Urothelium cell line (cell line): Measurements from ENCODE around the gene ERVH48-1.
"Not testable (repeated sequence)": the region's sequence is repeated elsewhere in the genome, so short reads cannot be mapped to it uniquely, and the experiment has no call there.

Experiments
- DNase-seq: peaks from one replicate; pipeline ENCODE4 v3.0.0; 2011; ENCODE audit warnings: low spot score, mixed read lengths
- FAIRE-seq: peaks from 2 replicates; lab custom pipeline; 2011; peaks lifted over from hg19 to GRCh38; lab: Jason Lieb, UNC

Gene ERVH48-1

GRCh38 chr21:42939582-42940413 lies 14.4 kb upstream of the ERVH48-1 start:
- DNase-seq (peak; percentile 82), FAIRE-seq (no peak)

DNA sequence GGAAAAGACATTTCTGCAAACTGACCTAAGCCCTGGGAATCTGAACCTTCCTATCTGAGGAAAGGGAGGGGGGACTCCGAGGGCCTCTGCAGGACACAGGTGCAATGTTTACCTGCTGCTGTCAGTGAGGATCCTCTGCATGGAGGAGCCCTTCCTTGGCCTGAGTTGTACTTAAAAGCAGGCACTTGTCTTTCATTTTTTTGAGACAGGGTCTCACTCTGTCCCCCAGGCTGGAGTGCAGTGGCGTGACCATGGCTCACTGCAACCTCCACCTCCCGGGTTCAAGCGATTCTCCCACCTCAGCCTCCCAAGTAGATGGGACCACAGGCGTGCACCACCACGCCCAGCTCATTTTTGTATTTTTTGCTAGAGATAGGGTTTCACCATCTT lies 13.2 kb upstream of the ERVH48-1 start:
- not testable (repeated sequence) for DNase-seq, FAIRE-seq

GRCh38 chr21:42937960-42938605 lies 12.7 kb upstream of the ERVH48-1 start:
- no peak for DNase-seq

DNA sequence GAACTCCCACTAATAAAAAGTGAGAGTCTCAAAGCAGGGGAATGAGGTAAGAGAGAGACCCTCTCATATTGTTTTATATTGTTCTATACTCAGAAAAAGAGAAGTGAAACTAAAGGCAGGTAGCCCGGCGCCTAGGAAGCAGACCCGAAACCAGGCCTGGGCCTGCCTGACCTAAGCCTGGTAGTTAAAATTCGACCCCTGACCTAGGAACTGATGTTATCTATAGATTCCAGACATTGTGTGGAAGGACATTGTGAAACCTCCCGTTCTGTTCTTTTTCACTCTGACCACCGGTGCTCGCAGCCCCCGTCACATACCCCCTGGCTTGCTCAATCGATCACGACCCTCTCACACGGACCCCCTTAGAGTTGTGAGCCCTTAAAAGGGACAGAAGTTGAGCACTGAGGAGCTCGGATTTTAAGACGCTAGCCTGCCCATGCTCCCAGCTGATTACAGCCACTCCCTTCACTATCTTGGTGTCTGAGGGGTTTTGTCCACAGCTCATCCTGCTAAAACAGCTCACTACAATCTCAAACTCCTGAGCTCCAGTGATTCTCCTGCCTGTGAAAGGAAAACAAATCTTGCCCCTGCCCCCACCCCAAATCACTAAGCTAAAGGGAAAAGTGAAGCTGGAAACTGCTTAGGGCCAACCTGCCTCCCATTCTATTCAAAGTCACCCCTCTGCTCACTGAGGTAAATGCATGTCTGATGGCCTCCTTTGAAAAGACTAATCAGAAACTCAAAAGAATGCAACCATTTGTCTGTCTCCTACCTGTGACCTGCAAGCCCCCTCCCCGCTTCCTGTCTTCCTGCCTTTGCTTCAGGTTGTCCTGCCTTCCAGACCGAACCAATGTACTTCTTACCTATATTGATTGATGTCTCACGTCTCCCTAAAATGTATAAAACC lies 11.9 kb upstream of the ERVH48-1 start:
- DNase-seq, FAIRE-seq: not testable (repeated sequence)

More at GRCh38 chr21:42937960-42938605, 12.7 kb upstream of the ERVH48-1 start:
- no peak for FAIRE-seq

- FAIRE-seq, DNase-seq: not testable (repeated sequence)
Observed at GRCh38 chr21:42936360-42936759, 10.9 kb upstream of the ERVH48-1 start.

- FAIRE-seq, DNase-seq: not testable (repeated sequence)
Observed at GRCh38 chr21:42933973-42934372, 8.5 kb upstream of the ERVH48-1 start.

DNA sequence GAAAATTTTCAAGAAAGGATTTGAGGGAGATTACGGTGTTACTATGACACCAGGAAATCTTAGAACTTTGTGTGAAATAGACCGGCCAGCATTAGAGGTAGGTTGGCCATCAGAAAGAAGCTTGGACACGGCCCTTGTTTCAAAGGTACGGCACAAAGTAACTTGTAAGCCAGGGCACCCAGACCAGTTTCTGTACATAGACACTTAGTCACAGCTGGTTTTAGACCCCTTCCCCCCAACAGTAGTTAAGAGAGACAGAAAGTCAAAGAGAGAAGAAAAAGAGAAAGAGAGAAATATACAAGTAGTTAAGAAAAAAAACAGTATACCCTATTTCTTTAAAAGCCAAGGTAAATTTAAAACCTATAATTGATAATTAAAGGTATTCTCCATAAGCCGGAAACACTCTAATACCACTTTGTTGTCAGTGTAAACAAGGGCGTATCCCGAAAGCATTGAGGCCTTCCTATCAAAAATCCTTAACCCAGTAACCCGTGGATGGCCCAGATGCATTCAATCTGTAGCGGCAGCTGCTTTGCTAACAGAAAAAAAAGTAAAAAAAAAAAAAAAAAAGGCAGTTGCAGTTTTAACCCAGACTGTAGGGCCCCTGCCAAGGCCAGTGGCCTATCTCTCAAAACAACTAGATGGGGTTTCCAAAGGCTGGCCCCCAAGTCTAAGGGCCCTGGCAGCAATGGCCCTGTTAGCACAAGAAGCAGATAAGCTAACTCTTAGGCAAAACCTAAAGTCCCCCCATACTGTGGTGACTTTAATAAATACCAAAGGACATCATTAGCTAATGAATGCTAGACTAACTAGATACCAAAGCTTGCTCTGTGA lies 7.9 kb upstream of the ERVH48-1 start:
- DNase-seq, FAIRE-seq: not testable (repeated sequence)

GRCh38 chr21:42932378-42933136 lies 7.1 kb upstream of the ERVH48-1 start:
- not testable (repeated sequence) for FAIRE-seq, DNase-seq

DNA sequence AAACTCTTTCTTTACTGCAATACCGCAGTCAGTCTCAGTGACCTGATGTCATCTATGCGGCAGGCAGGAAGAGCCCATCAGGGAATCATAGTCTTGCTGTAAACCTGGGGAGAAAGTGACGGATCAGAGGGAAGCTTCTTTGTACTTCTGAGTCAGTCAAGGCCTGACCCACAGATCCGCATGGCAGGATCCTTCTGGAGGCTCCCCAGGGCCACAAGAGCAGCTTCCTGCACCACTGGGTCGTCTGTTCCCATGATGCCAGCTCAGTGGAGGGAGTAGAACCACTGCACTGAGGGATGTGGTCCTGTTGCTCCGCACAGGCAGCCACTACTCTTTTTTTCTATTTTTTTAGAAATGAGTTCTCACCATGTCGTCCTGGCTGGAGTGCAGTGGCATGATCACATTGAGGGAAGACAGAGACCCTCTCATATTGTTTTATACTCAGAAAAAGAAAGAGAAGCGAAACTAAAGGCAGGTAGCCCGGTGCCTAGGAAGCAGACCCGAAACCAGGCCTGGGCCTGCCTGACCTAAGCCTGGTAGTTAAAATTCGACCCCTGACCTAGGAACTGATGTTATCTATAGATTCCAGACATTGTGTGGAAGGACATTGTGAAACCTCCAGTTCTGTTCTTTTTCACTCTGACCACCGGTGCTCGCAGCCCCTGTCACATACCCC lies 6.3 kb upstream of the ERVH48-1 start:
- no peak for DNase-seq
- FAIRE-seq, result no peak

DNA sequence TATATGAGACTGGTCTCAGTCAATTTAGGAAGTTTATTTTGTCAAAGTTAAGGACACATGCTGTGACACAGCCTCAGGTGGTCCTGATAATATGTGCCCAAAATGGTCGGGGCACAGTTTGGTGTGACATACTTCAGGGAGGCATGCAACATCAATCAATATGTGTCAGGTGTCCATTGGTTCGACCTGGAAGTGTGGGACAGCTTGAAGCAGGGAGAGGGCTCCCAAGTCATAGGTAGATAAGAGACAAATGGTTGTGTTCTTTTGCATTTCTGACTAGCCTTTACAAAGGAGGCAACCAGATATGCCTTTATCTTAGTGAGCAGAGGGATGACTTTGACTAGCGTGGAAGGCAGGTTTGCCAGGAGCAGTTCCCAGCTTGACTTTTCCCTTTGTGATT lies 4.5 kb upstream of the ERVH48-1 start:
- DNase-seq (no peak), FAIRE-seq (no peak)

GRCh38 chr21:42927474-42928200 lies 2.2 kb upstream of the ERVH48-1 start:
- not testable (repeated sequence) for FAIRE-seq

GRCh38 chr21:42924433-42924751 lies 1.0 kb downstream of the ERVH48-1 start:
- FAIRE-seq (no peak), DNase-seq (no peak)

More at GRCh38 chr21:42927474-42928200, 2.2 kb upstream of the ERVH48-1 start:
- not testable (repeated sequence) for DNase-seq

DNA sequence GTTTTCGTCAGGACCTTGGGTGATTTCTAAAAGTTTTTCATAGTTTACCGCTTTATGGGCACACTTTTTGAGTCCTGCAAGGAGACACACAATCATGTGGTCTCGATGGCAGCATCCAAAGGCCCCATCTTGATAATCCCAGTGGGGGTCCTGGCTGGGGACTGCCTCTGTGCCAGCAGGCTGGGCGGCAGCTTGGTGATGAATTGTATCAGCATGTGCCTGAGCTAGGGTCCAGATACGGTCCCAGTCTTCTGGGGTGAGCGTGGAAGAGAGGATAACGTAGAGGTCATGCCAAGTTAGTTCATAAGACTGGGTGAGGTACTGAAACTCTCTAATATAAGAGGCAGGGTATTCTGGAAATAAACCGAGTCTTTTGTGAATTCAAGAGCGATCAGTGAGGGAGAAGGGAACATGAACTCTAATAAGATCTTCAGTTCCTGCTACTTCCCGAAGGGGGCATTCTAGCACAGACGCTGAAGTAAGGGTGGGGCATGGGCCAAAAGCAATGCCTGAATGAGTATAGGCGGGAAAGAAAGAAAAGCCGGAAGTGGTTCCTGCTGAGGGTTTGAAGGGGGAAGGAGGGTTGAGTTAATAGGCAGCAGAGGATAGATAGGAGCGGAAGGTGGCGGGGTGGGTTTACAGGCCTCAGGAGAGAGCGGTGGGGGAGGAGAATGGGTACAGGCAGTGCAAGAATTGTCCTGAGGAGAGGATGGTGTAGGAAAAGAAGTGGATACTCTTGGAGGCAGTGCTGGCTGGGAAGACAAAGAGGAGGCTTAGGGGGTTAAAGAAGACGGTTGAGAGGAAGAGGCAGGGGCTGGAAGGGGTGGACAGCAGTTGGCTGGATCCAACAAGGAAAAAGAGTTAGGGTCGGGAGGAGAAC lies 1.6 kb downstream of the ERVH48-1 start:
- peak; percentile 68 for DNase-seq
- no peak for FAIRE-seq

- no peak for FAIRE-seq
- DNase-seq, result no peak
Observed at GRCh38 chr21:42922918-42923317, 2.5 kb downstream of the ERVH48-1 start.

DNA sequence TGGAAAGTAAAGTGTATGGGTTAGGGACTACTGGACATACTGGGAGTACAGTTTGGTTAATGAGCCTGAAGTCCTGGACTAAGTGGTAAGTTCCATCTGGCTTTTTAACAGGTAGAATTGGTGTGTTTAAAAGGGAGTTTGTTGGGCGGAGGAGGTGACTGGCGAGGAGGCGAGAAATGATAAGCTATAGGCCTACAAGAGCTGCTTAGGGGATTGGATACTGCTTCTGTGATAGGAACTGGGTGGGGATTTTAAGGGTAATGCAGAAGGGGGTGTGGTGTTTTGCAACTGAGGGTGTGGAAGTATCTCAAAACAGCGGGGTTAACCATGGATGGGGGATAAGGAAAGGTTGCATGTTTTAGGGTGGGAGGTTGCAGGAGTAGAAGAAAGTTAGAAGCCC lies 3.5 kb downstream of the ERVH48-1 start:
- no peak for DNase-seq
- FAIRE-seq, result no peak

GRCh38 chr21:42918291-42918690 lies 7.1 kb downstream of the ERVH48-1 start:
- DNase-seq (no peak), FAIRE-seq (no peak)

DNA sequence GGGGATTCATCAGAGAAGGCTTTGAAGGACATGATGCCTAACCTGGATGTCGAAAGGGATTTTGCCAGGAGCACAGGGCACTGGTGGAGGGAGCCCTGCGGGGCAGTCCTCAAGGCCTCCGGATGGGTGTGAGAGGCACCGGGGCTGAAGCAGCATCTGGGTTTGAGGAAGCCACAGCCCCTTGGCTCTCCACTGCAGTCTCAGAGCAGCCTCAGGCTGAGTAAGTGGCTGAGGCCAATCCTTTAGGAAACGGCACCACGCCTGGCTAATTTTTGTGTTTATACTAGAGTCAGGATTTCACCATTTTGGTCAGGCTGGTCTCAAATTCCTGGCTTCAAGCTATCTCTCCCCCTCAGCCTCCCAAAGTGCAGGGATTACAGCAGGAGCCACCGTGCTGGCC lies 12.0 kb downstream of the ERVH48-1 start:
- FAIRE-seq, result no peak

More for the DNA sequence above, 12.0 kb downstream of the ERVH48-1 start:
- no peak for DNase-seq
